ENCODE measurements around the gene CNTN1. TPM values are rescaled to one million over a fixed set of nuclear protein-coding genes. Genes with fewer than 3 reads are reported as not detected.
A peak's percentile ranks its signal among the peaks of the same experiment; 100 is the strongest.

The CNTN1 gene
- under 1 TPM; 0.15 to 0.29 (median 0.22) TPM for total RNA-seq

DNA sequence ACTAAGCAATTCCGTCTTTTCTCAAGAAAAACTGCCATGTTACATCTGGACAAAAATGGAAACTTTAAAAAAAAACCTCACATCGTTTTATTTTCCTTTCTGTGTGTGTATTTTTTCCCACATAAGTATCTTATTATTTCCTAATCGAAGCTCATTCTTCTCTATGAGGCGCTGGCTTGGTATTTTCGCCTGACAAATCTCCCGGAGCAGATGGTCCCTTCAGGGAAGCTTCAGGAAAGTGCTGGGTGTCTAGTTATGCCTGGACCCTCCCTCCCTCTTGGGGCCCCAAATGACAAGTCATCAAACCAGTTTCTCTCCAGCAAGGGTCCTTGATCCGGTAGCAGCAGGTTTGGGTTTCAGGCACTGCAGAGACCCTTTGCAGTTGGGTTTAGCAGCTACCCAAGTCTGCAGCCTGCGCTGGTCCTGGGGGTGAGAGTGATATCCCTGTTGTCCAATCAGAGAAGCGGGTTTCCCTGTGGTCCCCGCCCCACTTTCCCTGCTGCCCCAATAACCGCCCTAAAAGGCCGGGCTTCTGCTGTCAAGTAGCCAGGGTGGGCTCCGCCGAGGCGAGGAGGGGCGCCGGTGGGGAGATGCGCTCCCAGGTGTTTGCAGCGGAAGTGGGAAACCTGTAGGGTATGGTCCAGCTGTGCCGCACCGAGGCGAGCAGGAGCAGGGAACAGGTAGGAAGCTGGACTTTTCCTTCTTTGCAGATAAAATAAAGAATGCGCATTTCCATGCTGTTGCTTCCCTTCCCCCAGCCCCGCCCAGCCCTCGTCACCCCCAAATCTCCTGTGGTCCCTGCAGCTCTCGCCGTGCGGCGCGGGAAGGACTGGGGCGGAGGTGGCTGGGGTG is at the start of gene CNTN1:
Gene CNTN1 (plus strand): TSS at position 527 of the 852 bp plus-strand sequence.
- Histone ChIP-seq H3K4me1 (no peaks in the 10 kb centered on the region), H3K27ac (no peak within 1 kb of the TSS), H3K27me3 (peaks cover 19 to 25% (median 24%) of the 10 kb centered on the region in 3 donors), H3K36me3 (no peaks in the 10 kb centered on the region), H3K4me3 (peak within 1 kb of the TSS; percentile 30 to 47 (median 40)), H3K9me3 (no peaks in the 10 kb centered on the region)
- ATAC-seq (peak in 1 of 2 donors; percentile 42), DNase-seq (peak in 1 of 2 donors; percentile 23)
- in situ Hi-C loops (cut with MboI; ENCODE audit: low sequenced_read_pairs in 4 of 4) (no loop called here), intact Hi-C loops (cut with DNase I; ENCODE audit: low total_unique reads) (no loop called here)
- TF ChIP-seq POLR2A (IDR thresholded peaks at IDR 0.05), result no peak
- TF ChIP-seq, protein P1, sequence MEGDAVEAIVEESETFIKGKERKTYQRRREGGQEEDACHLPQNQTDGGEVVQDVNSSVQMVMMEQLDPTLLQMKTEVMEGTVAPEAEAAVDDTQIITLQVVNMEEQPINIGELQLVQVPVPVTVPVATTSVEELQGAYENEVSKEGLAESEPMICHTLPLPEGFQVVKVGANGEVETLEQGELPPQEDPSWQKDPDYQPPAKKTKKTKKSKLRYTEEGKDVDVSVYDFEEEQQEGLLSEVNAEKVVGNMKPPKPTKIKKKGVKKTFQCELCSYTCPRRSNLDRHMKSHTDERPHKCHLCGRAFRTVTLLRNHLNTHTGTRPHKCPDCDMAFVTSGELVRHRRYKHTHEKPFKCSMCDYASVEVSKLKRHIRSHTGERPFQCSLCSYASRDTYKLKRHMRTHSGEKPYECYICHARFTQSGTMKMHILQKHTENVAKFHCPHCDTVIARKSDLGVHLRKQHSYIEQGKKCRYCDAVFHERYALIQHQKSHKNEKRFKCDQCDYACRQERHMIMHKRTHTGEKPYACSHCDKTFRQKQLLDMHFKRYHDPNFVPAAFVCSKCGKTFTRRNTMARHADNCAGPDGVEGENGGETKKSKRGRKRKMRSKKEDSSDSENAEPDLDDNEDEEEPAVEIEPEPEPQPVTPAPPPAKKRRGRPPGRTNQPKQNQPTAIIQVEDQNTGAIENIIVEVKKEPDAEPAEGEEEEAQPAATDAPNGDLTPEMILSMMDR (IDR thresholded peaks at IDR 0.05 in 4 of 5, conservative IDR thresholded peaks at IDR 0.05 in 1 of 5), result no peak

DNA sequence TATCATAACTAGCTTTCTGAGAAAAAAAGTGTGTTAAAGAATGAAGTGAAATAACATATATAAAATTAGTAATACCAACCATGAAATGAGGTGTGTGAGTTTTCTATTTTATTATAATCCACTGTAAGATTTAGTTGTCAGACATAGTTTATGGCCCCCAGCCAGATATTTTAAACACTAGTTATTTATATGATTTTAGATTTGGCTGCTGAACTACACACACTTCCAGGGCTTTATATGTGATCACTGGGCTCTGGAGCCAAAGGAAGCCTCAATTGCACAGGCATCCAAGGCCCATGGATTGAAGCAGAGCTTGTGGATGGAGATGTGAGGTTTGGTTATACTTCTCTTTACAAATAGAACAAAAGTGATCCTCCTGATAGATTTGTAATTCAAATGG is 48.7 kb upstream of the CNTN1 start:
- in situ Hi-C loops (cut with MboI; ENCODE audit: low sequenced_read_pairs in 4 of 4) (no loop called here), intact Hi-C loops (cut with DNase I; ENCODE audit: low total_unique reads) (no loop called here)
- no peaks in the 10 kb centered on the region for H3K27me3 ChIP-seq
- H3K9me3 ChIP-seq, result no peaks in the 10 kb centered on the region
- ATAC-seq (no peak), DNase-seq (no peak)
- H3K4me3 ChIP-seq, result no peak overlapping the region
- no peak overlapping the region for H3K27ac ChIP-seq
- H3K36me3 ChIP-seq, result no peaks in the 10 kb centered on the region
- no peaks in the 10 kb centered on the region for H3K4me1 ChIP-seq
- TF ChIP-seq, protein P1 (IDR thresholded peaks at IDR 0.05 in 4 of 5, conservative IDR thresholded peaks at IDR 0.05 in 1 of 5), result no peak

DNA sequence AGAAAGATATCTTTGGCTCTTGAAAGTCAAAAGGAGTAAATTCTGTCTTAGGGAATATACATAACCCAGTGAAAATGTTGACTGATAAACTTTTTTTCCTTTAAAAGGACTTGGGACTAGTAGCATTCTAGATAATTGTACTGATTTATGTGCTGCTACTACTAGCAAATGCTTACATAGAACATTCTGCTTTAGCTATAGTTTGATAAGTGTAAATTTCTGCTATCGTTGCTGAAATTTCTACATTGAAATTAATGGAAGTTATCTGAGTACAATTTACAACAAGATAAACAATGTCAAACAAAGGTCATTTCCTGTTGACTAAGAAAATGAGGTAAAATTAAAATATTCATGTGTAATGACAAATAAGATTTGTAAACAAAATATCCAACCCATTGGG is 48.3 kb upstream of the CNTN1 start:
- H3K4me1 ChIP-seq, result no peaks in the 10 kb centered on the region
- in situ Hi-C loops (cut with MboI; ENCODE audit: low sequenced_read_pairs in 4 of 4), result no loop called here
- intact Hi-C loops (cut with DNase I; ENCODE audit: low total_unique reads), result no loop called here
- DNase-seq, result no peak
- no peak overlapping the region for H3K4me3 ChIP-seq
- ATAC-seq, result no peak
- no peaks in the 10 kb centered on the region for H3K27me3 ChIP-seq
- H3K9me3 ChIP-seq, result no peaks in the 10 kb centered on the region
- TF ChIP-seq POLR2A (IDR thresholded peaks at IDR 0.05), result no peak
- TF ChIP-seq, protein P1 (IDR thresholded peaks at IDR 0.05 in 4 of 5, conservative IDR thresholded peaks at IDR 0.05 in 1 of 5), result no peak
- H3K36me3 ChIP-seq, result no peaks in the 10 kb centered on the region
- no peak overlapping the region for H3K27ac ChIP-seq

DNA sequence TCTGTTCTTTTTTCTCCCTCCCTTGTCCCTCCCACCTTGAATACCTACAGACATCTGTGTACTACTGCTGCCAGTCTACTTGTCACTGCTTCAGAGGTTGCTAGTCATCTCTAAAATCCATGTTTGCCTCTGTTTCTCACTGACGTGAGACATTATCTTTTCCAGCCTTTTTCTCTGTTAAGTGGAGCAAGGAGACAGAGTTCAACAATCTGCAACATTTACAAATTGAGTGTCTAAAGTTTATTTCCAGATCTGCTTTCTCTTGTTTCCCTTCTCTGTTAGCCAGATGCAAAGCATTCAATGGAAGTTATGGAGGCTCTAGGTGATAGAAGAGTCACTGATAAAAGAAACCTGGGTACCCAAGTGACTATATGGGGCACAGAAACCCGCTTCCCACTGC is 47.5 kb upstream of the CNTN1 start:
- H3K27me3 ChIP-seq, result no peaks in the 10 kb centered on the region
- H3K9me3 ChIP-seq, result no peaks in the 10 kb centered on the region
- in situ Hi-C loops (cut with MboI; ENCODE audit: low sequenced_read_pairs in 4 of 4) (no loop called here), intact Hi-C loops (cut with DNase I; ENCODE audit: low total_unique reads) (no loop called here)
- H3K27ac ChIP-seq, result no peak overlapping the region
- no peak for TF ChIP-seq POLR2A (IDR thresholded peaks at IDR 0.05)
- no peaks in the 10 kb centered on the region for H3K4me1 ChIP-seq
- no peaks in the 10 kb centered on the region for H3K36me3 ChIP-seq
- no peak for DNase-seq
- ATAC-seq, result no peak
- H3K4me3 ChIP-seq, result no peak overlapping the region

DNA sequence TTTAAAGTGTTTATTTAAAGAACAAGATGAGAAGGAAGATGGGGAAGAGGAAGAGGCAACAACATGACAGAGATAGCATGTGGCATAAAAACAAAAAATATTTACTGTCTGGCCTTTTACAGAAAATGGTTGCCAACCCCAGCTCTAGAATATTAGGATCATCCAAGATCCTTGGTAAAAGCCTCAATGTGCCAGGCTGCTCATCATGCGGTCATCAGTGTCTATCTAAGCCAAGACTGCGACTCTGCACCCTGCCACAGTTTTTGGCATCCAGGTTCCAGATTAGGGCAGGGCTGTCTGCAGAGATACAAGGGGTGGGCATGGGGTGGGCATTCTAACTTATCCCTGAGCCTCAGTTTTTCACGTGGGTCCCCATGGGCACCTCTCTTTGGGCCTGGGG is 46.9 kb upstream of the CNTN1 start:
- in situ Hi-C loops (cut with MboI; ENCODE audit: low sequenced_read_pairs in 4 of 4) (no loop called here), intact Hi-C loops (cut with DNase I; ENCODE audit: low total_unique reads) (no loop called here)
- no peaks in the 10 kb centered on the region for H3K27me3 ChIP-seq
- H3K4me3 ChIP-seq, result no peak overlapping the region
- no peaks in the 10 kb centered on the region for H3K9me3 ChIP-seq
- no peaks in the 10 kb centered on the region for H3K4me1 ChIP-seq
- no peaks in the 10 kb centered on the region for H3K36me3 ChIP-seq
- no peak for DNase-seq
- H3K27ac ChIP-seq, result no peak overlapping the region
- ATAC-seq, result no peak
- TF ChIP-seq, protein P1 (IDR thresholded peaks at IDR 0.05 in 4 of 5, conservative IDR thresholded peaks at IDR 0.05 in 1 of 5), result no peak
- no peak for TF ChIP-seq POLR2A (IDR thresholded peaks at IDR 0.05)

All from gastrocnemius medialis (tissue), 4 donors.